ENCODE data around the gene GALNT13. TPM values are rescaled to one million over a fixed set of nuclear protein-coding genes. Genes with fewer than 3 reads are reported as not detected.

GALNT13 gene
- total and polyA plus RNA-seq, 2 of the 13 experiments (the other 11 are each of a cell fraction or from before 2014, with no cell fraction given), result 1.3 to 5.0 TPM

- Histone ChIP-seq H3K4me3 (replicated peaks in 1 of 3; ENCODE audit: insufficient read depth in 1 of 3, low read depth in 2 of 3, low read length in 3 of 3) (no peak overlapping the region), H3K79me2 (ENCODE audit: insufficient read depth, low read length) (no peaks in the 10 kb centered on the region), H4K20me1 (ENCODE audit: insufficient read depth, low read length) (no peaks in the 10 kb centered on the region), H3K4me1 (ENCODE audit: insufficient read depth, low read length) (no peaks in the 10 kb centered on the region), H2AFZ (ENCODE audit: low read length) (no peak overlapping the region), H3K27me3 (ENCODE audit: control insufficient read depth in 1 of 2, insufficient read depth in 2 of 2, low read length in 2 of 2) (no peaks in the 10 kb centered on the region), H3K4me2 (ENCODE audit: low read depth, low read length) (no peak overlapping the region), H3K36me3 (replicated peaks in 1 of 2; ENCODE audit: control insufficient read depth in 1 of 2, insufficient read depth in 2 of 2, low read length in 2 of 2) (no peaks in the 10 kb centered on the region), H3K27ac (ENCODE audit: extremely low read length, insufficient read depth, low read length) (no peak overlapping the region), H3K9me3 (ENCODE audit: low read length) (no peaks in the 10 kb centered on the region), H3K9ac (ENCODE audit: insufficient read depth, low read depth, low read length) (no peak overlapping the region)
- ChIA-PET POLR2A (no interaction called here), CTCF (ENCODE audit: low intra/inter-chr PET ratio, low total read pairs) (no interaction called here)
- no peak for TF ChIP-seq ZNF878 (CRISPR knock-in tag; IDR thresholded peaks at IDR 0.05)
- TF ChIP-seq, protein P1, sequence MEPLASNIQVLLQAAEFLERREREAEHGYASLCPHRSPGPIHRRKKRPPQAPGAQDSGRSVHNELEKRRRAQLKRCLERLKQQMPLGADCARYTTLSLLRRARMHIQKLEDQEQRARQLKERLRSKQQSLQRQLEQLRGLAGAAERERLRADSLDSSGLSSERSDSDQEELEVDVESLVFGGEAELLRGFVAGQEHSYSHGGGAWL (CRISPR knock-in tag; IDR thresholded peaks at IDR 0.05), result no peak
- no peak for TF ChIP-seq MAFF (IDR thresholded peaks at IDR 0.05; ENCODE audit: low read depth, low read length)
- no peak for TF ChIP-seq ZFP62 (CRISPR knock-in tag; IDR thresholded peaks at IDR 0.05)
- TF ChIP-seq, protein P2, sequence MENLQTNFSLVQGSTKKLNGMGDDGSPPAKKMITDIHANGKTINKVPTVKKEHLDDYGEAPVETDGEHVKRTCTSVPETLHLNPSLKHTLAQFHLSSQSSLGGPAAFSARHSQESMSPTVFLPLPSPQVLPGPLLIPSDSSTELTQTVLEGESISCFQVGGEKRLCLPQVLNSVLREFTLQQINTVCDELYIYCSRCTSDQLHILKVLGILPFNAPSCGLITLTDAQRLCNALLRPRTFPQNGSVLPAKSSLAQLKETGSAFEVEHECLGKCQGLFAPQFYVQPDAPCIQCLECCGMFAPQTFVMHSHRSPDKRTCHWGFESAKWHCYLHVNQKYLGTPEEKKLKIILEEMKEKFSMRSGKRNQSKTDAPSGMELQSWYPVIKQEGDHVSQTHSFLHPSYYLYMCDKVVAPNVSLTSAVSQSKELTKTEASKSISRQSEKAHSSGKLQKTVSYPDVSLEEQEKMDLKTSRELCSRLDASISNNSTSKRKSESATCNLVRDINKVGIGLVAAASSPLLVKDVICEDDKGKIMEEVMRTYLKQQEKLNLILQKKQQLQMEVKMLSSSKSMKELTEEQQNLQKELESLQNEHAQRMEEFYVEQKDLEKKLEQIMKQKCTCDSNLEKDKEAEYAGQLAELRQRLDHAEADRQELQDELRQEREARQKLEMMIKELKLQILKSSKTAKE (CRISPR knock-in tag; IDR thresholded peaks at IDR 0.05; ENCODE audit: borderline replicate concordance), result no peak
- TF ChIP-seq ZNF10 (CRISPR knock-in tag; IDR thresholded peaks at IDR 0.05; ENCODE audit: borderline replicate concordance, low read depth), result no peak
- no peak for TF ChIP-seq MYC (CRISPR knock-in tag; IDR thresholded peaks at IDR 0.05; ENCODE audit: borderline replicate concordance)
- TF ChIP-seq DPF2 (CRISPR knock-in tag; IDR thresholded peaks at IDR 0.05; ENCODE audit: borderline replicate concordance, low read depth), result no peak
- FAIRE-seq, result no peak
- ATAC-seq, result no peak
- no peak for DNase-seq (ENCODE audit: low spot score)
- no TSS peak for BruUV-seq (replicated peaks)
- WGBS (ENCODE audit: low lambda C conversion rate), result 5% methylated on average over 2 of the region's 2 CpGs
- intact Hi-C loops (cut with micrococcal nuclease; ENCODE audit: unreplicated experiment) (no loop called here), in situ Hi-C loops (cut with HindIII; ENCODE audit: extremely low pct_ligation_motif_present, low pct_unique_long_range_greater_than_20kb) (no loop called here)
Observed at GRCh38 chr2:154203902-154204301, 332.2 kb downstream of the GALNT13 start.
